Measurements from ENCODE around the gene AHDC1. TPM values are rescaled to one million over a fixed set of nuclear protein-coding genes. Genes with fewer than 3 reads are reported as not detected.

Gene AHDC1
- total and polyA plus RNA-seq, 10 of the 15 experiments (the other 5 are each of a cell fraction or from before 2014, with no cell fraction given), result 0.21 to 13.0 (median 1.4) TPM

GRCh38 chr1:27633640-27634176 lies 29.8 kb upstream of the AHDC1 start:
- no peak for FAIRE-seq
- peaks cover 3% of the 10 kb centered on the region for H3K79me2 ChIP-seq (ENCODE audit: control insufficient read depth, insufficient read depth, low read length)
- ChIA-PET SMC1A (ENCODE audit: uncharacterized antibody, unreplicated experiment) (interaction anchor here (0.6 to 6.5 kb wide), 3 partner anchors 24 to 28 kb away, joined by 3 to 87 read pairs (median 11); no protein-coding TSS in a partner anchor), CTCF (interaction anchor here (1.1 to 17.2 kb wide), 5 partner anchors 10 to 28 kb away, joined by 3 to 208 read pairs (median 6); partner anchors contain the start of gene AHDC1), RAD21 (ENCODE audit: unreplicated experiment) (interaction anchor here (2.6 to 17.1 kb wide), 4 partner anchors 11 to 30 kb away, joined by 10 to 211 read pairs (median 108); no protein-coding TSS in a partner anchor), POLR2A (interaction anchor here (0.7 to 14.3 kb wide), 4 partner anchors 10 to 29 kb away, joined by 3 to 141 read pairs (median 70); no protein-coding TSS in a partner anchor)
- TF ChIP-seq GABPA (IDR thresholded peaks at IDR 0.05; ENCODE audit: low read depth), result no peak
- TF ChIP-seq YBX1 (IDR thresholded peaks at IDR 0.05), result no peak
- no peak for TF ChIP-seq RELB (IDR thresholded peaks at IDR 0.05; ENCODE audit: low read depth)
- peak; percentile 95 for TF ChIP-seq SMARCA5 (IDR thresholded peaks at IDR 0.05)
- TF ChIP-seq NR2F1 (conservative IDR thresholded peaks at IDR 0.05), result no peak
- no peak for TF ChIP-seq HSF1 (IDR thresholded peaks at IDR 0.05; ENCODE audit: low read depth, low read length)
- TF ChIP-seq EP300 (IDR thresholded peaks at IDR 0.05; ENCODE audit: borderline replicate concordance in 1 of 2, control insufficient read depth in 1 of 2, low read depth in 2 of 2, low read length in 2 of 2), result 0 out of 4 replicates have a peak, but pooled peaks of 1 of the 2 experiments have one; percentile 6
- no peak for TF ChIP-seq ZNF207 (IDR thresholded peaks at IDR 0.05; ENCODE audit: borderline replicate concordance)
- H3K9me3 ChIP-seq (replicated peaks; ENCODE audit: control insufficient read depth, insufficient read depth, low read length), result no peaks in the 10 kb centered on the region; the same call in 2 of the 3 replicates
- in situ Hi-C loops (cut with MboI) (no loop called here), intact Hi-C loops (cut with micrococcal nuclease; ENCODE audit: unreplicated experiment) (loop anchor here (1.0 kb wide), 1 partner anchor 30 kb away; no protein-coding TSS in a partner anchor)
- no peaks in the 10 kb centered on the region for H4K20me1 ChIP-seq (ENCODE audit: control insufficient read depth, insufficient read depth)
- no peaks in the 10 kb centered on the region for H3K27me3 ChIP-seq (replicated peaks in 1 of 2; ENCODE audit: control insufficient read depth in 2 of 2, insufficient read depth in 2 of 2, low read length in 1 of 2)
- ATAC-seq, result no peak
- peaks cover 76% of the 10 kb centered on the region for H3K4me1 ChIP-seq (ENCODE audit: control insufficient read depth, insufficient read depth, low read length)
- H3K4me3 ChIP-seq, result peak overlapping the region; percentile 66
- peak overlapping the region; percentile 95 for H3K27ac ChIP-seq (ENCODE audit: control insufficient read depth, insufficient read depth)
- peak overlapping the region; percentile 86 for H3K9ac ChIP-seq (ENCODE audit: control insufficient read depth, insufficient read depth, low read length)
- no peaks in the 10 kb centered on the region for H3K36me3 ChIP-seq (ENCODE audit: control insufficient read depth in 2 of 2, insufficient read depth in 2 of 2, low read length in 1 of 2)
- WGBS (ENCODE audit: insufficient coverage, insufficient replicate concordance, low lambda C conversion rate, missing lambda C conversion rate), result 9% methylated on average over 17 of the region's 17 CpGs
- H3K4me2 ChIP-seq (ENCODE audit: control insufficient read depth, insufficient read depth), result peak overlapping the region; percentile 87
- no peak for DNase-seq (ENCODE audit: low read depth, low spot score)
- BruUV-seq (replicated peaks), result TSS peak; percentile 73
- peak overlapping the region; percentile 35; the same call in 1 of the 2 replicates for H2AFZ ChIP-seq (ENCODE audit: control insufficient read depth, low read depth, low read length)
